KMS-11 (cell line): ENCODE results near the gene PMM2.
"Not testable (repeated sequence)": the region's sequence is repeated elsewhere in the genome, so short reads cannot be mapped to it uniquely, and the experiment has no call there.

Experiments
- H2AFZ ChIP-seq: fragments of 200-600 bp; sonication (generic); 2 replicates; pipeline ENCODE4 v1.6.1; 2016; ENCODE audit warnings: antibody characterized with exemption, mixed run types, low read depth
- H3K27ac ChIP-seq: fragments of 200-600 bp; sonication (generic); 2 replicates; pipeline ENCODE4 v1.6.1; 2016; ENCODE audit warnings: mild to moderate bottlenecking, mixed run types
- H3K27me3 ChIP-seq: fragments of 200-600 bp; sonication (generic); 2 replicates; pipeline ENCODE4 v1.6.1; 2017; ENCODE audit warnings: mild to moderate bottlenecking, low read depth, mixed run types, moderate library complexity; ENCODE audit not compliant: insufficient read depth
- H3K36me3 ChIP-seq: fragments of 200-600 bp; sonication (generic); 2 replicates; pipeline ENCODE4 v1.6.1; 2017; ENCODE audit warnings: mild to moderate bottlenecking, mixed run types; ENCODE audit not compliant: insufficient read depth
- H3K4me1 ChIP-seq: fragments of 200-600 bp; sonication (generic); 2 replicates; pipeline ENCODE4 v1.6.1; 2016; ENCODE audit warnings: mild to moderate bottlenecking, low read depth, mixed run types; ENCODE audit not compliant: poor library complexity, severe bottlenecking
- H3K4me2 ChIP-seq: fragments of 200-600 bp; sonication (generic); 2 replicates; pipeline ENCODE4 v1.7.0; 2016; ENCODE audit warnings: mild to moderate bottlenecking, mixed run types
- H3K4me3 ChIP-seq: fragments of 200-600 bp; sonication (generic); IDR thresholded peaks from 2 replicates; pipeline ENCODE4 v1.6.1; 2017; ENCODE audit warnings: low read depth, low read length, mixed read lengths; ENCODE audit not compliant: insufficient read depth
- H3K79me2 ChIP-seq: fragments of 200-600 bp; sonication (generic); 2 replicates; pipeline ENCODE4 v1.6.1; 2016; ENCODE audit warnings: low read depth, mixed run types; ENCODE audit not compliant: insufficient read depth
- H3K9ac ChIP-seq: fragments of 200-600 bp; sonication (generic); 2 replicates; pipeline ENCODE4 v1.6.1; 2016; ENCODE audit warnings: mild to moderate bottlenecking, mixed run types
- H4K20me1 ChIP-seq: fragments of 200-600 bp; sonication (generic); 2 replicates; pipeline ENCODE4 v1.6.1; 2016; ENCODE audit warnings: mild to moderate bottlenecking, mixed run types; ENCODE audit not compliant: insufficient read depth
- TF ChIP-seq, protein P1 (sequence below): fragments of 200-600 bp; sonication (generic); conservative IDR thresholded peaks from 2 replicates; pipeline ENCODE4 v1.6.1; 2017; ENCODE audit warnings: low read depth, mild to moderate bottlenecking, antibody characterized with exemption, low read length, moderate library complexity, mixed read lengths

PMM2 gene

DNA sequence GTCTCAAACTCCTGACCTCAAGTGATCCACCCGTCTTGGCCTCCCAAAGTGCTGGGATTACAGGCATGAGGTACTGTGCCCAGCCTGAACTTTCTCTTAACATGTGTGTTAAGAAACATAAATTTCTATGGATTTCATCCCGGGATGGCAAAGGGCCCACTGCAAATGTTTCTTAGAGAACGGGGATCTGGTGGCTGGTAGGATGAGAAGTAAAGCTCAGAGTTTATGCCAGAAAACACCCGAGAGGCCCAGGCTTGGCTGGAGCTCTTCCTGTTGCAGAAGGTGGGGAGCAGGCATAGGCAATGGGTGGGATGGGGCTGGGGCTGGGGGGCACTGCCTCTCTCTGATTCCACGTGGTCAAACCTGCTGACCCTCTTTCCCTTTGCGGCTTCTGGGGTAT is 76.7 kb downstream of the PMM2 start:
- Histone ChIP-seq H3K79me2 (no peaks in the 10 kb centered on the region), H3K4me2 (no peak overlapping the region), H2AFZ (no peak overlapping the region)

DNA sequence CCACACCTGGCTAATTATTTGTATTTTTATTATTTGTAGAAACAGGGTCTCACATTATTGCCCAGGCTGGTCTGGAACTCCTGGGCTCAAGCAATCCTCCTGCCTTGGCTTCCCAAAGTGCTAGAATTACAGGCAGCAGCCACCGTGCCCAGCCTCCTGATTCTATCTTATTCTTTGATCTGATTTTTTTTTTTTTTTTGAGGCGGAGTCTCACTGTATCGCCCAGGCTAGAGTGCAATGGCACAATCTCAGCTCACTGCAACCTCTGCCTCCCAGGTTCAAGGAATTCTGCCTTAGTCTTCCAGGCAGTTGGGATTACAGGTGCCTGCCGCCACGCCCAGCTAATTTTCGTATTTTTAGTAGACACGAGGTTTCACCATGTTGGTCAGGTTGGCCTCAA is 77.7 kb downstream of the PMM2 start:
- not testable (repeated sequence) for H3K9ac ChIP-seq, H3K4me3 ChIP-seq, H4K20me1 ChIP-seq, H3K4me1 ChIP-seq, H3K79me2 ChIP-seq, H3K36me3 ChIP-seq, H3K4me2 ChIP-seq, H2AFZ ChIP-seq, H3K27ac ChIP-seq, H3K27me3 ChIP-seq

More for the DNA sequence above, 76.7 kb downstream of the PMM2 start:
- Histone ChIP-seq H3K27ac (no peak overlapping the region), H3K4me3 (no peak overlapping the region), H4K20me1 (no peaks in the 10 kb centered on the region), H3K27me3 (no peaks in the 10 kb centered on the region), H3K9ac (no peak overlapping the region), H3K4me1 (peaks cover 5% of the 10 kb centered on the region), H3K36me3 (no peaks in the 10 kb centered on the region)
- TF ChIP-seq, protein P1, sequence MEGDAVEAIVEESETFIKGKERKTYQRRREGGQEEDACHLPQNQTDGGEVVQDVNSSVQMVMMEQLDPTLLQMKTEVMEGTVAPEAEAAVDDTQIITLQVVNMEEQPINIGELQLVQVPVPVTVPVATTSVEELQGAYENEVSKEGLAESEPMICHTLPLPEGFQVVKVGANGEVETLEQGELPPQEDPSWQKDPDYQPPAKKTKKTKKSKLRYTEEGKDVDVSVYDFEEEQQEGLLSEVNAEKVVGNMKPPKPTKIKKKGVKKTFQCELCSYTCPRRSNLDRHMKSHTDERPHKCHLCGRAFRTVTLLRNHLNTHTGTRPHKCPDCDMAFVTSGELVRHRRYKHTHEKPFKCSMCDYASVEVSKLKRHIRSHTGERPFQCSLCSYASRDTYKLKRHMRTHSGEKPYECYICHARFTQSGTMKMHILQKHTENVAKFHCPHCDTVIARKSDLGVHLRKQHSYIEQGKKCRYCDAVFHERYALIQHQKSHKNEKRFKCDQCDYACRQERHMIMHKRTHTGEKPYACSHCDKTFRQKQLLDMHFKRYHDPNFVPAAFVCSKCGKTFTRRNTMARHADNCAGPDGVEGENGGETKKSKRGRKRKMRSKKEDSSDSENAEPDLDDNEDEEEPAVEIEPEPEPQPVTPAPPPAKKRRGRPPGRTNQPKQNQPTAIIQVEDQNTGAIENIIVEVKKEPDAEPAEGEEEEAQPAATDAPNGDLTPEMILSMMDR, result no peak

DNA sequence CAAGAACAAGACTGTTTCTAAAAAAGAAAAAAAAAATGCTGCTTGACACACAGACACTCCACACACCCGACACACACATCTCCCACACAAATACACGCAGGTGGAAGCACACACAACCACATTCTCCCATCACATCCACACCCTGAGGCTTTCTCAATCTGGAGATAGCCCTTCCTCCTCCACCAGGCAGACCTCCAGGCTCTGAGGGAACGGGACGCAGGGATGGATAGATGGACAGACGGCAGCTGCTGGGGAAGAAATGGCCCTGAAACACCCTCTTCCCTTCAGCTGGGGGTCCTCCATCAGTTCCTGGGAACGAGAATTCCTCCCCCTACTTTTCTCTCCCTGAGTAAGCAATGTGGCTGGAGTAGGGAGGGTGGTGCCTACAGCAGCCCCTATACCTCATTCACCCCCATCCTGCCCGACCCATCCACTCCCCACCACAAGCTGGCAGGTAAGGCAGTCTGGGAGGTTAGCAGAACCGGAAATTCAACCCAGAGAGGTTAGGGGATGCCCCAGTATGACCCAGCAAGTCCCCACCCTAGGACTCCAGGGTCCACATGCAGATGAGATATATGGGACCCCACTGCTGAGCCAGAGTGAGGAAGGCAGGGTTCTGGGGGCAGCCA is 80.4 kb downstream of the PMM2 start:
- Histone ChIP-seq H3K4me1 (peaks cover 4% of the 10 kb centered on the region), H4K20me1 (no peaks in the 10 kb centered on the region), H3K27me3 (no peaks in the 10 kb centered on the region), H3K79me2 (no peaks in the 10 kb centered on the region), H3K4me3 (no peak overlapping the region), H2AFZ (no peak overlapping the region), H3K27ac (no peak overlapping the region), H3K4me2 (no peak overlapping the region), H3K36me3 (no peaks in the 10 kb centered on the region), H3K9ac (no peak overlapping the region)
- TF ChIP-seq, protein P1, result no peak

DNA sequence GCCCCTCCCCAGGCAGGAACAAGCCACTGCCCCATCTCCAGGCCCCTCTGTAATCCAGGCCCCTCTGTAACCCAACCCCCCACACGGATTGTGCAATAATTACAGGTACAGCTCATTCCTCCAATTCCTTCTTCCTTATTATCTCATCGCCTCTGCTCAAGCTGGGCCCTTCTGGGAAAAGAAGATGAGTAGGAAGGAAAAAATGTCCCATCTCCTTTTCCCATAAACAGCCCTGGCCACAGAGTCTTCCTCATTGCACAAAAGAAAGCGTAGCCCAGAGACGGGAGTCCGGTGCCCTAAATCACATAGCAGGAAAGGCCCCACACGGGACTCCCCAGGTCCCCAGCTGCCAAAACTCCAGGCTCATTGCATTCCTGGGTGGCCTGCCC is 80.9 kb downstream of the PMM2 start:
- Histone ChIP-seq H4K20me1 (no peaks in the 10 kb centered on the region), H3K27me3 (no peaks in the 10 kb centered on the region), H2AFZ (no peak overlapping the region), H3K9ac (no peak overlapping the region), H3K4me1 (peaks cover 4% of the 10 kb centered on the region), H3K36me3 (no peaks in the 10 kb centered on the region), H3K79me2 (no peaks in the 10 kb centered on the region), H3K4me2 (no peak overlapping the region), H3K27ac (no peak overlapping the region), H3K4me3 (no peak overlapping the region)
- TF ChIP-seq, protein P1, result no peak

DNA sequence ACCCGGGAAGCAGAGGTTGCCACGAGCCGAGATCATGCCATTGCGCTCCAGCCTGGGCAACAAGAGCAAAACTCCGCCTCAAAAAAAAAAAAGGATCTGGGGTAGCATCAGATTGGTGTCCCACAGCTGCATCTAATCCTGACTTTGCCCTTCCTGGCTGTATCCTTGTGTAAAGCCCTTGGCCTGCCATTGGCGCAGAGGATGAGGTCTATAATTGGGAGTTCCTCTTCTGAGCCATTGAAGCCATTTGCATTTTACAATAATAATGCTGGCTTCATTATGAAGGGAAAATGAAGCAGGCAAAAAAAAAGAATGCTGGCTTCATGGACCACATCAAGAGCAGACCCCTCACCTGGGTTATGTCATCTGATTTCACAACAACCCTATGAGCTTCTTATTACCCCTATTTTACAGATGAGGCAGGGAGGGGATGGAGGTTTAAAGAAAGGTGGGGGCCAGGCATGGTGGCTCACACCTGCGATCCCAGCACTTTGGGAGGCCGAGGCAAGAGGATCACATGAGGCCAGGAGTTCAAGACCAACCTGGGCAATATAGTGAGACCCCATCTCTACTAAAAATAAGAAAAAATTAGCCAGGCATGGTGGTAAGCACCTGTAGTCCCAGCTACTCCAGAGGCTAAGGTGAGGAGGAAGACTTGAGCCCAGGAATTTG is 83.3 kb downstream of the PMM2 start:
- no peak overlapping the region for H3K4me3 ChIP-seq
- H3K9ac ChIP-seq, result no peak overlapping the region
- H4K20me1 ChIP-seq, result no peaks in the 10 kb centered on the region
- H3K4me1 ChIP-seq, result peaks cover 24% of the 10 kb centered on the region
- H3K36me3 ChIP-seq, result no peaks in the 10 kb centered on the region
- no peak overlapping the region for H2AFZ ChIP-seq
- no peaks in the 10 kb centered on the region for H3K79me2 ChIP-seq
- H3K27me3 ChIP-seq, result no peaks in the 10 kb centered on the region
- TF ChIP-seq, protein P1, result no peak
- no peak overlapping the region for H3K4me2 ChIP-seq
- H3K27ac ChIP-seq, result no peak overlapping the region
